ENCODE results near the gene ZFHX3. TPM values are rescaled to one million over a fixed set of nuclear protein-coding genes. Genes with fewer than 3 reads are reported as not detected.

ZFHX3 gene
- total and polyA plus RNA-seq, 2 donors (not counting 1 experiment from before 2014, with no cell fraction given): 0.54 to 6.6 TPM

DNA sequence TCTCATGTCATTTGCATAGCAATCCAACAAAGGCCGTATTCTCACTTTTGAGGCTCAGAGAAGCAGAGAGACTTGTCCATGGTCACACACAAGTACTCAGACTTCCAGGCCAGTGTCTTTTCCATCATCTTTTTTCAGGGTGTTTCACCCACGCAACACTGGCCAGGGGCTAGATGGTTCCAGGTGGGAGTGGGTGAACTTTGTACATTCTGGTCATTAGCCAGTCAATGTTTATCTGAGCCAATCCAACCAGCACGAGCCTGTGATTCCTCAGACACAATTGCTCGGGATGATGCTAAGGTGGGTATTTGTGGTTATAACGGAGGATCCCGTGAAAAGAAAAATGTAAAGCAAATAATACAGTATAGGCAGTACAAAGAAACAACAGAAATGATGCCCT lies 56.3 kb downstream of the ZFHX3 start:
- H3K9ac ChIP-seq (ENCODE audit: low read length): no peak overlapping the region
- H3K36me3 ChIP-seq (replicated peaks in 1 of 2; ENCODE audit: control extremely low read depth in 1 of 2, control insufficient read depth in 1 of 2, extremely low read depth in 1 of 2, insufficient read depth in 2 of 2, low read length in 1 of 2): no peaks in the 10 kb centered on the region
- ATAC-seq (ENCODE audit: low read depth): no peak
- H3K79me2 ChIP-seq (ENCODE audit: control insufficient read depth, insufficient read depth, low read length): no peaks in the 10 kb centered on the region
- no peak overlapping the region for H3K4me3 ChIP-seq (ENCODE audit: control extremely low read depth in 1 of 5, extremely low read depth in 1 of 5, insufficient read depth in 1 of 5, low read depth in 2 of 5, low read length in 4 of 5)
- 93% methylated on average over 3 of the region's 6 CpGs for WGBS (ENCODE audit: insufficient coverage)
- H3K9me3 ChIP-seq (ENCODE audit: control extremely low read depth in 1 of 3, control insufficient read depth in 2 of 3, insufficient read depth in 1 of 3, low read length in 2 of 3): no peaks in the 10 kb centered on the region
- POLR2A ChIA-PET: no interaction called here
- Mint-ChIP-seq H3K4me1 (peaks cover 2% of the 10 kb centered on the region), H3K9me3 (ENCODE audit: insufficient read depth) (no peaks in the 10 kb centered on the region), H3K27ac (no peak overlapping the region), H3K4me3 (no peak overlapping the region), H3K27me3 (no peaks in the 10 kb centered on the region)
- H2AFZ ChIP-seq (ENCODE audit: insufficient read depth, low read depth, low read length, poor library complexity, severe bottlenecking): no peak overlapping the region
- DNase-seq: no peak
- H3K4me2 ChIP-seq (replicated peaks; ENCODE audit: low read depth, low read length, poor library complexity, severe bottlenecking): no peak overlapping the region
- H3K4me1 ChIP-seq (ENCODE audit: control insufficient read depth in 2 of 2, insufficient read depth in 2 of 2, low read length in 2 of 2): no peaks in the 10 kb centered on the region
- intact Hi-C loops (cut with micrococcal nuclease): no loop called here
- TF ChIP-seq, protein P1, sequence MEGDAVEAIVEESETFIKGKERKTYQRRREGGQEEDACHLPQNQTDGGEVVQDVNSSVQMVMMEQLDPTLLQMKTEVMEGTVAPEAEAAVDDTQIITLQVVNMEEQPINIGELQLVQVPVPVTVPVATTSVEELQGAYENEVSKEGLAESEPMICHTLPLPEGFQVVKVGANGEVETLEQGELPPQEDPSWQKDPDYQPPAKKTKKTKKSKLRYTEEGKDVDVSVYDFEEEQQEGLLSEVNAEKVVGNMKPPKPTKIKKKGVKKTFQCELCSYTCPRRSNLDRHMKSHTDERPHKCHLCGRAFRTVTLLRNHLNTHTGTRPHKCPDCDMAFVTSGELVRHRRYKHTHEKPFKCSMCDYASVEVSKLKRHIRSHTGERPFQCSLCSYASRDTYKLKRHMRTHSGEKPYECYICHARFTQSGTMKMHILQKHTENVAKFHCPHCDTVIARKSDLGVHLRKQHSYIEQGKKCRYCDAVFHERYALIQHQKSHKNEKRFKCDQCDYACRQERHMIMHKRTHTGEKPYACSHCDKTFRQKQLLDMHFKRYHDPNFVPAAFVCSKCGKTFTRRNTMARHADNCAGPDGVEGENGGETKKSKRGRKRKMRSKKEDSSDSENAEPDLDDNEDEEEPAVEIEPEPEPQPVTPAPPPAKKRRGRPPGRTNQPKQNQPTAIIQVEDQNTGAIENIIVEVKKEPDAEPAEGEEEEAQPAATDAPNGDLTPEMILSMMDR (IDR thresholded peaks at IDR 0.05): no peak
- no peak for TF ChIP-seq EZH2 (IDR thresholded peaks at IDR 0.05; ENCODE audit: borderline replicate concordance, insufficient read depth, low read depth, low read length, poor library complexity, severe bottlenecking)
- H3K27me3 ChIP-seq (replicated peaks in 1 of 4; ENCODE audit: control extremely low read depth in 1 of 4, control insufficient read depth in 3 of 4, insufficient read depth in 4 of 4, low read length in 3 of 4): no peaks in the 10 kb centered on the region
- H4K20me1 ChIP-seq (ENCODE audit: control insufficient read depth, insufficient read depth, low read length, poor library complexity, severe bottlenecking): no peaks in the 10 kb centered on the region
- H3K27ac ChIP-seq (ENCODE audit: low read length in 2 of 2): no peak overlapping the region
- CTCF ChIA-PET: no interaction called here

DNA sequence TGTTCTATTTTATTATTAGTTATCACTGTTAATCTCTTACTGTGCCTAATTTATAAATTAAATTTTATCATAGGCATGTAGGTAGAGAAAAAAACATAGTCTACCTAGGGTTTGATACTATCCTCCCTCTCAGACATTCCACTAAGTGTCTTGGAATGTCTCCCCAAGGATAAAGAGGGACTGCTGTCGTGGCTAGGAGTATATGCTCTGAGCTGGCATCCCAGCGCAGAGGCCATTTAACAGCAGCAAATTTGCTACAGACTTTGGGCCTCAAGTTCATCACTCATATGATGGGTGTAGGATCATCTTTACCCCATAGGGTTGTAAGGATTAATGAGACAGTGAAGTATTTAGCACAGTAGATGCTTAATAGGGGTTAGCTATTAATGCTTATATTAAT lies 56.7 kb downstream of the ZFHX3 start:
- Mint-ChIP-seq H3K4me3 (no peak overlapping the region), H3K27me3 (no peaks in the 10 kb centered on the region), H3K27ac (no peak overlapping the region), H3K4me1 (peaks cover 2% of the 10 kb centered on the region), H3K9me3 (ENCODE audit: insufficient read depth) (no peaks in the 10 kb centered on the region)
- Histone ChIP-seq H3K9ac (ENCODE audit: low read length) (no peak overlapping the region), H3K4me3 (ENCODE audit: control extremely low read depth in 1 of 5, extremely low read depth in 1 of 5, insufficient read depth in 1 of 5, low read depth in 2 of 5, low read length in 4 of 5) (no peak overlapping the region), H3K4me1 (ENCODE audit: control insufficient read depth in 2 of 2, insufficient read depth in 2 of 2, low read length in 2 of 2) (no peaks in the 10 kb centered on the region), H3K9me3 (ENCODE audit: control extremely low read depth in 1 of 3, control insufficient read depth in 2 of 3, insufficient read depth in 1 of 3, low read length in 2 of 3) (no peaks in the 10 kb centered on the region), H3K27ac (ENCODE audit: low read length in 2 of 2) (no peak overlapping the region), H3K36me3 (replicated peaks in 1 of 2; ENCODE audit: control extremely low read depth in 1 of 2, control insufficient read depth in 1 of 2, extremely low read depth in 1 of 2, insufficient read depth in 2 of 2, low read length in 1 of 2) (no peaks in the 10 kb centered on the region), H3K4me2 (replicated peaks; ENCODE audit: low read depth, low read length, poor library complexity, severe bottlenecking) (no peak overlapping the region), H4K20me1 (ENCODE audit: control insufficient read depth, insufficient read depth, low read length, poor library complexity, severe bottlenecking) (no peaks in the 10 kb centered on the region), H3K79me2 (ENCODE audit: control insufficient read depth, insufficient read depth, low read length) (no peaks in the 10 kb centered on the region), H2AFZ (ENCODE audit: insufficient read depth, low read depth, low read length, poor library complexity, severe bottlenecking) (no peak overlapping the region), H3K27me3 (replicated peaks in 1 of 4; ENCODE audit: control extremely low read depth in 1 of 4, control insufficient read depth in 3 of 4, insufficient read depth in 4 of 4, low read length in 3 of 4) (no peaks in the 10 kb centered on the region)
- DNase-seq (no peak), ATAC-seq (ENCODE audit: low read depth) (no peak)
- intact Hi-C loops (cut with micrococcal nuclease): no loop called here
- POLR2A ChIA-PET: no interaction called here
- TF ChIP-seq, protein P1 (IDR thresholded peaks at IDR 0.05): no peak
- TF ChIP-seq EZH2 (IDR thresholded peaks at IDR 0.05; ENCODE audit: borderline replicate concordance, insufficient read depth, low read depth, low read length, poor library complexity, severe bottlenecking): no peak
- no CpG with 5 or more reads among the region's 2 CpGs for WGBS (ENCODE audit: insufficient coverage)
- CTCF ChIA-PET: no interaction called here

All from B cell (primary cell).